Measurements from ENCODE around the gene FZR1. TPM values are rescaled to one million over a fixed set of nuclear protein-coding genes. Genes with fewer than 3 reads are reported as not detected.

FZR1 gene
- total RNA-seq, 1 experiment from 2014 or later, result 81.3 TPM

- in situ Hi-C loops (cut with HindIII; ENCODE audit: low sequenced_read_pairs), result no loop called here
These were observed 35.5 kb upstream of the FZR1 start for GRCh38 chr19:3470500-3471128.

GRCh38 chr19:3471954-3472655 lies 34.0 kb upstream of the FZR1 start:
- DNase-seq (ENCODE audit: low spot score), result no peak
- in situ Hi-C loops (cut with HindIII; ENCODE audit: low sequenced_read_pairs), result no loop called here

More at GRCh38 chr19:3470500-3471128, 35.5 kb upstream of the FZR1 start:
- no peak for DNase-seq (ENCODE audit: low spot score)

GRCh38 chr19:3474010-3474409 lies 32.1 kb upstream of the FZR1 start:
- in situ Hi-C loops (cut with HindIII; ENCODE audit: low sequenced_read_pairs), result no loop called here

GRCh38 chr19:3474614-3475013 lies 31.5 kb upstream of the FZR1 start:
- no peak for DNase-seq (ENCODE audit: low spot score)
- in situ Hi-C loops (cut with HindIII; ENCODE audit: low sequenced_read_pairs), result no loop called here

More at GRCh38 chr19:3474010-3474409, 32.1 kb upstream of the FZR1 start:
- DNase-seq (ENCODE audit: low spot score), result no peak

- in situ Hi-C loops (cut with HindIII; ENCODE audit: low sequenced_read_pairs), result no loop called here
- DNase-seq (ENCODE audit: low spot score), result no peak
These were observed 30.7 kb upstream of the FZR1 start for GRCh38 chr19:3475449-3475848.

- in situ Hi-C loops (cut with HindIII; ENCODE audit: low sequenced_read_pairs), result no loop called here
These were observed 29.3 kb upstream of the FZR1 start for GRCh38 chr19:3476830-3477229.

GRCh38 chr19:3477506-3477905 lies 28.6 kb upstream of the FZR1 start:
- DNase-seq (ENCODE audit: low spot score), result no peak
- in situ Hi-C loops (cut with HindIII; ENCODE audit: low sequenced_read_pairs), result no loop called here

More at GRCh38 chr19:3476830-3477229, 29.3 kb upstream of the FZR1 start:
- DNase-seq (ENCODE audit: low spot score), result no peak

- DNase-seq (ENCODE audit: low spot score), result no peak
- in situ Hi-C loops (cut with HindIII; ENCODE audit: low sequenced_read_pairs), result no loop called here
These were observed 28.2 kb upstream of the FZR1 start for GRCh38 chr19:3477951-3478350.

GRCh38 chr19:3478409-3479176 lies 27.5 kb upstream of the FZR1 start:
- no peak for DNase-seq (ENCODE audit: low spot score)

GRCh38 chr19:3479177-3479833 lies 26.8 kb upstream of the FZR1 start:
- in situ Hi-C loops (cut with HindIII; ENCODE audit: low sequenced_read_pairs), result no loop called here
- DNase-seq (ENCODE audit: low spot score), result no peak

More at GRCh38 chr19:3478409-3479176, 27.5 kb upstream of the FZR1 start:
- in situ Hi-C loops (cut with HindIII; ENCODE audit: low sequenced_read_pairs), result no loop called here

GRCh38 chr19:3479834-3480215 lies 26.3 kb upstream of the FZR1 start:
- no peak for DNase-seq (ENCODE audit: low spot score)
- in situ Hi-C loops (cut with HindIII; ENCODE audit: low sequenced_read_pairs), result no loop called here

GRCh38 chr19:3480383-3481091 lies 25.6 kb upstream of the FZR1 start, which contains the start of gene SMIM24:
SMIM24 (minus strand) TSS chr19:3480525; CDS start chr19:3480463, 62 bp downstream.
- no peak for DNase-seq (ENCODE audit: low spot score)
- in situ Hi-C loops (cut with HindIII; ENCODE audit: low sequenced_read_pairs), result no loop called here

GRCh38 chr19:3481241-3482090 lies 24.6 kb upstream of the FZR1 start:
- in situ Hi-C loops (cut with HindIII; ENCODE audit: low sequenced_read_pairs), result no loop called here
- DNase-seq (ENCODE audit: low spot score), result no peak

- DNase-seq (ENCODE audit: low spot score), result no peak
- in situ Hi-C loops (cut with HindIII; ENCODE audit: low sequenced_read_pairs), result no loop called here
These were observed 23.4 kb upstream of the FZR1 start for GRCh38 chr19:3482507-3483225.

- in situ Hi-C loops (cut with HindIII; ENCODE audit: low sequenced_read_pairs), result no loop called here
- DNase-seq (ENCODE audit: low spot score), result no peak
These were observed 22.9 kb upstream of the FZR1 start, which contains the start of gene SMIM44 for GRCh38 chr19:3483226-3483628. SMIM44 (minus strand) TSS chr19:3483441; CDS start chr19:3483403, 38 bp downstream.

GRCh38 chr19:3491396-3492119 lies 14.6 kb upstream of the FZR1 start:
- in situ Hi-C loops (cut with HindIII; ENCODE audit: low sequenced_read_pairs), result no loop called here
- DNase-seq (ENCODE audit: low spot score), result no peak

Data from G401 (cell line).